Body of pancreas (tissue), 4 donors: Measurements from ENCODE around the gene CNIH2.

ENCODE experiments used
- POLR2A ChIP-seq, 3 donors: fragments of 450-650 bp; IDR thresholded peaks; one replicate each; pipeline ENCODE4 v1.6.1; 2016; ENCODE audit warnings: antibody characterized with exemption in 3 of 3, mild to moderate bottlenecking in 2 of 3
- TF ChIP-seq, protein P1 (sequence below), 7 experiments: fragments of 450-650 bp in 4 of 7; fragments of 200-600 bp in 3 of 7; sonication (generic) in 3 of 7; IDR thresholded peaks; one replicate each; pipeline ENCODE4 v1.5.1; 2016 to 2019; ENCODE audit warnings: antibody characterized with exemption in 7 of 7

DNA sequence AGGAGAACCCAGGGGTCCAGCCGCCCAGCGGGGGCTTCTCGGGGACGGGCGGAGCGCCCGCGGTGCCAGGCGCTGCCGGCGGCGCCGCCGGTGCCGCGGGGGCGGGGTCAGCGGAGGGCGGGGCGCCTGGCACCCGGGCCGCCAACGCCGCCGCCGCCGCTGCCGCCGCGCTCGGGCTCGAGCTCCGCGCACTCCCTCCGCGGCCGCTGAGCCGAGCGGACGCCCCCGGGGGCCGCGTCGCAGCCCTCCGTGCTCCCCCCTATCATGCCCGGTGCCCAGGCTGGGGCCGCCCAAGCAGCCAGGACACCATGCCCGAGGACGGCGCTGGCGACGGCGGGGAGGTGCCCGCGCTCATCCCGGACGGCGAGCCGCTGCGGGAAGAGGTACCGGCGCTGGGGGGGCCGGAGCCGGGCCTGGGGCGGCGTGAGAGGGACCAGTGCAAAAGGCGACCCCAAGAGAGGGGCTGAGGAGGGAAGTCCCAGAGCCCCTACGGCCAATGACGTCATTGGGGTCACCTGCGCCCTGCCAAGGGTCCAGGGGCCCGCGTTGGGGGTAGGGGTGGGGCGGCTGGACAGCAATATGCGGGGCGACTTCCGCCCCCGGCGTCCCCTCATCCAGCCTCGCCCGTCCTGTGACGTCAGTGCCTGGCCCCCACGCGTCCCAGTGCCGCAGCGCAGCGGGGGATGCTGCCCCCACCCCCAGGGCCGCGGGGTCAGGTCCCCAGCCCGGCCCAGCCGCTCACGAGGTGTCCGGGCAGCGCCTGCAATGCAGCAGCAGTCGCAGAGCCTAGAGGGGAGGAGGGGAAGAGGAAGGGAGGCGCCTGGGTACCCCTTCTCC lies 13.9 kb downstream of the CNIH2 start, which contains the start of gene TMEM151A:
- TF ChIP-seq, protein P1, sequence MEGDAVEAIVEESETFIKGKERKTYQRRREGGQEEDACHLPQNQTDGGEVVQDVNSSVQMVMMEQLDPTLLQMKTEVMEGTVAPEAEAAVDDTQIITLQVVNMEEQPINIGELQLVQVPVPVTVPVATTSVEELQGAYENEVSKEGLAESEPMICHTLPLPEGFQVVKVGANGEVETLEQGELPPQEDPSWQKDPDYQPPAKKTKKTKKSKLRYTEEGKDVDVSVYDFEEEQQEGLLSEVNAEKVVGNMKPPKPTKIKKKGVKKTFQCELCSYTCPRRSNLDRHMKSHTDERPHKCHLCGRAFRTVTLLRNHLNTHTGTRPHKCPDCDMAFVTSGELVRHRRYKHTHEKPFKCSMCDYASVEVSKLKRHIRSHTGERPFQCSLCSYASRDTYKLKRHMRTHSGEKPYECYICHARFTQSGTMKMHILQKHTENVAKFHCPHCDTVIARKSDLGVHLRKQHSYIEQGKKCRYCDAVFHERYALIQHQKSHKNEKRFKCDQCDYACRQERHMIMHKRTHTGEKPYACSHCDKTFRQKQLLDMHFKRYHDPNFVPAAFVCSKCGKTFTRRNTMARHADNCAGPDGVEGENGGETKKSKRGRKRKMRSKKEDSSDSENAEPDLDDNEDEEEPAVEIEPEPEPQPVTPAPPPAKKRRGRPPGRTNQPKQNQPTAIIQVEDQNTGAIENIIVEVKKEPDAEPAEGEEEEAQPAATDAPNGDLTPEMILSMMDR (IDR thresholded peaks at IDR 0.05) = no peak
- no peak for TF ChIP-seq POLR2A (IDR thresholded peaks at IDR 0.05)
